SJCRH30 (cell line): Measurements from ENCODE around the gene DCDC2. TPM values are rescaled to one million over a fixed set of nuclear protein-coding genes. Genes with fewer than 3 reads are reported as not detected.
A peak's percentile ranks its signal among the peaks of the same experiment; 100 is the strongest.
"Not testable (repeated sequence)": the region's sequence is repeated elsewhere in the genome, so short reads cannot be mapped to it uniquely, and the experiment has no call there.

Experiments
- DNase-seq, 2 experiments: peaks; one replicate each; pipeline ENCODE4 v3.0.0-alpha.2; 2015 to 2020
- H3K27ac ChIP-seq: fragments of 250-450 bp; sonication (Bioruptor Pico); 2 replicates; pipeline ENCODE4 v1.5.1; 2020; ENCODE audit warnings: mild to moderate bottlenecking, moderate library complexity
- H3K27me3 ChIP-seq: fragments of 250-450 bp; sonication (Bioruptor Pico); 2 replicates; pipeline ENCODE4 v1.5.1; 2020; ENCODE audit warnings: mild to moderate bottlenecking, moderate library complexity
- H3K36me3 ChIP-seq: fragments of 250-450 bp; sonication (Bioruptor Pico); 2 replicates; pipeline ENCODE4 v1.5.1; 2020; ENCODE audit warnings: mild to moderate bottlenecking, moderate library complexity
- H3K4me1 ChIP-seq: fragments of 250-450 bp; sonication (Bioruptor Pico); 2 replicates; pipeline ENCODE4 v1.5.1; 2020; ENCODE audit warnings: mild to moderate bottlenecking, moderate library complexity
- H3K4me3 ChIP-seq: fragments of 250-450 bp; sonication (Bioruptor Pico); 2 replicates; pipeline ENCODE4 v1.5.1; 2020; ENCODE audit warnings: mild to moderate bottlenecking, moderate library complexity
- H3K9me3 ChIP-seq: fragments of 250-450 bp; sonication (Bioruptor Pico); replicated peaks from 2 replicates; pipeline ENCODE4 v1.5.1; 2020; ENCODE audit warnings: mild to moderate bottlenecking, moderate library complexity
- total RNA-seq: library from RNA; depleted of rRNA; stranded (reverse); fragments of >200 nt; shearing (Covaris generic); gene quantifications from 2 replicates; pipeline ENCODE4 v1.2.3, GENCODE V29; 2014

Gene DCDC2
- total RNA-seq, 1 experiment from 2014 or later = 0.02 TPM

DNA sequence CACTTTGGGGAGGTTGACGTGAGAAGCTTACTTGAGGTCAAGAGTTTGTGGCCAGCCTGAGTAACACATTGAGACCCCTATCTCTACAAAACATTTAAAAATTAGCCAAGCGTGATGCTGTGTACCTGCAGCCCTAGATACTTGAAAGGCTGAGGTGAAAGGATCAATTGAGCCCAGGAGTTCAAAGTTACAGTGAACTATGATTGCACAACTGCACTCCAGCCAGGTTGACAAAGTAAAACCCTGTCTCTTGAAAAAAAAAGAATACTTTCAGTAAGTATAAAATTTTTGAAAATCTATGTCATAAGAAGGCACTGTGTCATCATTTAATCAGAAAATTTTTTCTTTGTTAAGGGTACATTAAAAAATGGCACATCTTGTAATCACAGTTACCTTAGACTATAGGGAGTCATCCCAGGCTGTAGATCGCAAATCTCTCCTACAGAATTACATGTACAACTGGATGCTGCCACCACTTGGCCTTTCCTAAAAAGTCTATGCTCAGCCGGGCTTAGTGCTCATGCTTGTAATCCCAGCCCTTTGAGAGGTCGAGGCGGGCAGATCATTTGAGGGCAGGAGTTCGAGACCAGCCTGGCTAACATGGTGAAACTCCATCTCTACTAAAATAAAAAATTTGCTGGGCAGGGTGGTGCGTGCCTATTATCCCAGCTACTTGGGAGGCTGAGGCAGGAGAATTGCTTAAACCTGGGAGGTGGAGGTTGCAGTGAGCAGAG is 27.8 kb upstream of the DCDC2 start:
- Histone ChIP-seq H3K36me3 (no peaks in the 10 kb centered on the region), H3K27me3 (no peaks in the 10 kb centered on the region), H3K4me1 (no peaks in the 10 kb centered on the region), H3K9me3 (no peaks in the 10 kb centered on the region), H3K27ac (no peak overlapping the region), H3K4me3 (no peak overlapping the region)
- DNase-seq = no peak

GRCh38 chr6:24384369-24385130 is 26.7 kb upstream of the DCDC2 start:
- not testable (repeated sequence) for DNase-seq, H3K4me1 ChIP-seq, H3K36me3 ChIP-seq, H3K9me3 ChIP-seq, H3K27ac ChIP-seq, H3K4me3 ChIP-seq, H3K27me3 ChIP-seq

- H3K4me3 ChIP-seq, H3K36me3 ChIP-seq, DNase-seq, H3K27me3 ChIP-seq, H3K27ac ChIP-seq, H3K9me3 ChIP-seq, H3K4me1 ChIP-seq: not testable (repeated sequence)
Observed at GRCh38 chr6:24382891-24383494, 25.1 kb upstream of the DCDC2 start.

- Histone ChIP-seq H3K27ac (no peak overlapping the region), H3K4me1 (no peaks in the 10 kb centered on the region), H3K9me3 (no peaks in the 10 kb centered on the region), H3K4me3 (no peak overlapping the region), H3K27me3 (no peaks in the 10 kb centered on the region), H3K36me3 (no peaks in the 10 kb centered on the region)
- DNase-seq = no peak
Observed at GRCh38 chr6:24382220-24382540, 24.3 kb upstream of the DCDC2 start.

DNA sequence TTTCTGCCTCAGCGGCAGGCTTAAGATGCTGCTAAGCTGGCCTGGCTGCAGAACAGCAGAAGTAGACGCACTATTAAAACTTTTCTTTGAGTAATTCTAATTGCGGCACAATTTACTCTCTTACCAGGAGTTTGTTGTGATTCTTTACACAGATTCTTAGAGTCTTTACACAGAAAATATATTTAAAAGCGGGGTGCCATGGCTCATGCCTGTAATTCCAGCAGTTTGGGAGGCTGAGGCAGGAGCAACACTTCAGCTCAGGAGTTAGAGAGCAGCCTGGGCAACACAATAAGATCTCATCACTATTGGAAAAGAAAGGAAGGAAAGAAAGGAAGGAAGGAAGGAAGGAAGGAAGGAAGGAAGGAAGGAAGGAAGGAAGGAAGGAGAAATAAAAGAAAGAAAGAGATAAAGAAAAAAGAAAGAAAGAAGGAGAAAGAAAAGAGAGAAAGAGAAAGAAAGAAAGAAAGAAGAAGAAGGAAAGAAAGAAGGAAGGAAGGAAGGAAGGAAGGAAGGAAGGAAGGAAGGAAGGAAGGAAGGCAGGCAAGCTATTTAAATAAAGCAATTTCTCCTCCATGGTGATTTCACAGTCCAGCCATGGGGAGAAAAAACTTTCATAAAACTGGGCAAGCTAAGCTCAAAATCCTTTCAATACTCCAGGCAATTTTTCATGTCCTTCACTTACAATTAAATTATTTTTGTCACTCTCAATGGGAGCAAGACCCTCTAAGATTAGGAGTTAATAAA is 23.8 kb upstream of the DCDC2 start:
- Histone ChIP-seq H3K9me3 (no peaks in the 10 kb centered on the region), H3K36me3 (no peaks in the 10 kb centered on the region), H3K27me3 (no peaks in the 10 kb centered on the region), H3K4me1 (no peaks in the 10 kb centered on the region), H3K27ac (no peak overlapping the region), H3K4me3 (no peak overlapping the region)
- DNase-seq = no peak

DNA sequence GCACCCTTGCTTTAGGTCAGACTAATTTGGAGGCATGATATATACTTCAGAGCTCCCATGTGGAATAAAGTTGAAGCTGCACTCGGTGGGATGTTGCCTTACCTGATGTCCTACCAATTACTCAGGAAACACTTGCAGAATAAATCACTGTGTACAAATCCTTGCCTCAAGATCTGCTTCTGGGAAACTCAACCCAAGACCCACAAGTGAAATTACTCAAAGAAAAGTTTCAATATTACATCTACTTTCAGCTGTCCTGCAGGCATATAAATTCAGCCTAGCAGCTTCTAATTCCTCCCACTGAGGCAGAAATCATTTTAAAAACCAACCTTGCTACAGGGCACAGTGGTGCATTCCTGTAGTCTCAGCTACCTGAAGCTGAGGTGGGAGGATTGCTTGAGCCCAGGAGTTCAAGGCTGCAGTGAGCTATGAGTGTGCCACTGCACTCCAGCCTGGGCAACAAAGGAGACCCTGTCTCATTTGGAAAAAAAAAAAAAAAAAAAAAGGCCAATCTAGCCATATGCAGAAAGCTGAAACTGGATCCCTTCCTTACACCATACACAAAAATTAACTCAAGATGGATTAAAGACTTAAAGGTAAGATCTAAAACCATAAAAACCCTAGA is 20.7 kb upstream of the DCDC2 start:
- no peak overlapping the region for H3K27ac ChIP-seq
- no peaks in the 10 kb centered on the region for H3K4me1 ChIP-seq
- H3K4me3 ChIP-seq = no peak overlapping the region
- H3K9me3 ChIP-seq = no peaks in the 10 kb centered on the region
- DNase-seq = no peak
- no peaks in the 10 kb centered on the region for H3K27me3 ChIP-seq
- no peaks in the 10 kb centered on the region for H3K36me3 ChIP-seq

- no peaks in the 10 kb centered on the region for H3K27me3 ChIP-seq
- no peaks in the 10 kb centered on the region for H3K4me1 ChIP-seq
- H3K36me3 ChIP-seq = no peaks in the 10 kb centered on the region
- DNase-seq = no peak
- no peak overlapping the region for H3K4me3 ChIP-seq
- H3K27ac ChIP-seq = no peak overlapping the region
- no peaks in the 10 kb centered on the region for H3K9me3 ChIP-seq
Observed at GRCh38 chr6:24376871-24377270, 19.0 kb upstream of the DCDC2 start.

GRCh38 chr6:24374612-24375011 is 16.8 kb upstream of the DCDC2 start:
- Histone ChIP-seq H3K36me3 (no peaks in the 10 kb centered on the region), H3K27ac (no peak overlapping the region), H3K9me3 (no peaks in the 10 kb centered on the region), H3K27me3 (no peaks in the 10 kb centered on the region), H3K4me1 (no peaks in the 10 kb centered on the region), H3K4me3 (no peak overlapping the region)
- no peak for DNase-seq

DNA sequence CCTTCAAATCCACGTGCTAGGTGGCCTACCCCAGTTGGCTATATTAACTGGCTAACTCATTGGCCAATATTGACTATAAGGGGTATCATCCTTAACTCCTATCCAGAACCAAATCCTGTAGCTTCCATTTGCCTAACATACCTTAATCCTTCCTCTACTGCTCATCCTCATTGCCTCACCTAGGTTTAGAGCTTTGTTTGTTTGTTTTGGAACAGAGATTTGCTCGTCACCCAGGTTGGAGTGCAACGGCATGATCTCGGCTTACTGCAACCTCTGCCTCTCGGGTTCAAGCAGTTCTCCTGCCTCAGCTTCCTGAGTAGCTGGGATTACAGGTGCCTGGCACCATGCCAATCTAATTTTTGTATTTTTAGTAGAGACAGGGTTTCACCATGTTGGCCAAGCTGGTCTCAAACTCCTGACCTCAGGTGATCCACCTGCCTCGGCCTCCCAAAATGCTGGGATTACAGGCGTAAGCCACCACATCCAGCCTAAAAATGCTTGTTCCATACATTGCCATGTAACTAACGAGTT is 7.3 kb upstream of the DCDC2 start:
- not testable (repeated sequence) for H3K36me3 ChIP-seq, H3K4me1 ChIP-seq, H3K27ac ChIP-seq, H3K27me3 ChIP-seq, DNase-seq, H3K4me3 ChIP-seq, H3K9me3 ChIP-seq

DNA sequence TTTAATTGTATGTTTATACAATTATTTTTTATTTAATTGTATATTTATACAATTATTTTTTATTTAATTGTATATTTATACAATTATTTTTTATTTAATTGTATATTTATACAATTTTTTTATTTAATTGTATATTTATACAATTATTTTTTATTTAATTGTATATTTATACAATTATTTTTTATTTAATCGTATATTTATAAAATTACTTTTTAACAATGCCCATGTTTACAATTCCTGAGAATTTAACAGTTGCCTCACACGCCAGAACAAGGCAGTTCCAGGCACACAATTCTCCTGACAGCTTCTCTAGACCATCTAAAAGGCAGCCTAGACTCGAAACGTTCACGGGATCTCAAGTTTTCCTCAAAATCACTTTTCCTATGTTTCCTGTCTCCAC is 4.5 kb upstream of the DCDC2 start:
- DNase-seq, H3K27me3 ChIP-seq, H3K36me3 ChIP-seq, H3K4me3 ChIP-seq, H3K9me3 ChIP-seq, H3K4me1 ChIP-seq, H3K27ac ChIP-seq: not testable (repeated sequence)

DNA sequence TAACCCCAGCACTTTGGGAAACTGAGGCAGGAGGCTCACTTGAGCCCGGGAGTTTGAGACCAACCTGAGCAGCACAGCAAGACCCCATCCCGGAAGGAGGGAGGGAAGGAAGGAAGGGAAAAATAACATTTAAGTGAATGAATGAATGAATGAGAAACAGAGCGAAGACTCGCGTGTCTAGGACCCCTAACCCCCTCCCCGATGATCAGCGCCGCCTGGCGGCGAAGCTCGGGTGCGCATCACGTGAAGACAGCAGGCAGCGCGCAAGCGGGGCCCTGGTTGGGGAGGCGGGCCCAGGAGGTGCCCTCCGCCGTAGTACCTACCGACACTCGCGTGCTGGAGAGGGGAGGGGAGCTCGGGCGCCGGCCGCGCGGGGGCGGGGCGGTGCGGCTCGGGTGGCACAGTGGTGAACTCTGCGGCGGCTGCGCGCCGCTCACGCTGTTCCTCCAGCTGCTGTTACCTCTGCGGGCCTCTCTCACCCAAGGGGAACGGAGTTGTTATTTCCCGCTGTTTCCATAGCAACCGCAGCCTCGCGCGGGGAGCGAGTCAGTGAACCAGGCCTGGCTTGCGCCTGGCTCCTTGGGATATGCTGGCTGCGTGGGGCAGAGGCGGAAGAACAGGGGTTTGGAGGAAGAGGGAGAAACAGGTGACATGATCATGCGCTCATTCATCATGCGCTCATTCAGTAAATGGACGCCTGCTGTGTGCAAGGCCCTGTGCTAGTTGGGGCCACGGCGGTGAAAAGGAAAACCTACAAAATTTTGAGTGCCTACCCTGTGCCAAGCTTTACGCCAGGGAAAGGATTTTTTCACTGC is 2.0 kb upstream of the DCDC2 start:
- H3K9me3 ChIP-seq = no peaks in the 10 kb centered on the region
- peak overlapping the region; percentile 50 for H3K4me3 ChIP-seq
- H3K4me1 ChIP-seq = no peaks in the 10 kb centered on the region
- no peaks in the 10 kb centered on the region for H3K36me3 ChIP-seq
- no peaks in the 10 kb centered on the region for H3K27me3 ChIP-seq
- DNase-seq = peak; percentile 84 to 87
- H3K27ac ChIP-seq = no peak overlapping the region

GRCh38 chr6:24358219-24358821 is 461 bp upstream of the DCDC2 start:
- H3K36me3 ChIP-seq = no peaks in the 10 kb centered on the region
- H3K27ac ChIP-seq = no peak overlapping the region
- H3K4me1 ChIP-seq = no peaks in the 10 kb centered on the region
- H3K27me3 ChIP-seq = no peaks in the 10 kb centered on the region
- DNase-seq = no peak
- H3K9me3 ChIP-seq = no peaks in the 10 kb centered on the region
- no peak overlapping the region for H3K4me3 ChIP-seq

GRCh38 chr6:24356310-24356973 is 1.4 kb downstream of the DCDC2 start:
- Histone ChIP-seq H3K36me3 (no peaks in the 10 kb centered on the region), H3K27ac (no peak overlapping the region), H3K4me1 (no peaks in the 10 kb centered on the region), H3K4me3 (no peak overlapping the region), H3K9me3 (no peaks in the 10 kb centered on the region), H3K27me3 (no peaks in the 10 kb centered on the region)
- no peak for DNase-seq
